Glomerular endothelial cell (primary cell): ENCODE measurements around the gene GUCY1A1. TPM values are rescaled to one million over a fixed set of nuclear protein-coding genes. Genes with fewer than 3 reads are reported as not detected.

Experiments used
- DNase-seq: peaks from one replicate; pipeline ENCODE4 v3.0.0-alpha.2; 2011; ENCODE audit warnings: low read depth, low spot score; ENCODE audit errors: extremely low read depth
- total RNA-seq: library from RNA; depleted of rRNA; stranded (reverse); fragments of >200 nt; gene quantifications from 2 replicates; pipeline ENCODE4 v1.2.3, GENCODE V29; 2015

Gene GUCY1A1
- total RNA-seq, 1 donor from 2014 or later, result 0.70 TPM

DNA sequence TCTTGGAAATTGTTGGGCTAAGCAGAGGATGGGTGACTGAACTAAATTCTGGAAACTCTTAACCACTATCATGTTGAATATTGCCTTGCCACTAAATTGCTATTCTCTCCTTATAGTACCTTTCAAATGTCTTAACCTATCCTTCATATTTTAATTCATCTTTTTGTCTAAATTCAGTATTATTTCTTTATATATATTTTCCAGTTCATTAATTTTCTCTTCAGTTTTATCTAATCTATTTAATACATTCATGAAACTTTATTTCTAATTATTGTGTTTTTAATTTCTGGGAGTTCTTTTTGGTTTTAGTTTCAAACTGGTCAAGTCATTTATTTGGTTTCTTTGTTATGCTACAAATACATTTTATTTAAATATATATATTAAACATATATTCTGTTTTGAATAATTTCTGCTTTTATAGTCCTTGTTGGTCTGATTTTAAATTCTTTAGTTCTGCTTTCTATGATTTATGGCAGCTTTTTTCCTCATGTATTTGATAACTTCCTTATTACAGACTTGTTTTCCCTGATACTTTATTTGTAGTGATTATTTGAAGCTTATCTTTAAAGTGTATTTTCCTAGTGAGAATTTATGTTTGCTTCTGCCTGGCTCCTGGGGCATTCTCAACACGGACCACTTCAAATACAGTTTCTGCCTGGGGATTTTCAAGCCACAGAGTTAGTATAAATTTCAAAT, 8.5 kb upstream of the GUCY1A1 start:
- DNase-seq, result no peak

DNA sequence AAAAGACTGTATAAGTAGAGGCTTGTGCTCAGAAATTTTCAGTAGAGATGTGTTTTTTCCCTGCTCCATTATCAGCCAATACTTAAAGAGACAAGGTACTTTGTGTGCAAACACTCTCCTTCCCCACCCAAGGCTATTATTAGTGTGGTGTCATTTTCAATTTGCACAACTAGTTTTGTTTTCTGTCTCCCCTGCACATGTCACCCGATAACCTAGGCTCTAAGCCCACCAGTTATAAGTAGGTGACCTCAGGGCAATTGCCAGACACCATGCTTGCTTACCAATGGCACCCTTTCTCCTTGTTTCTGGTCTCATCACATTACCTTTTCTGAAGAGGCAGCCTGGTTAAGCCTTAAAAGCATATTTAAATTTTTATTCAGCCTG, 8.0 kb upstream of the GUCY1A1 start:
- no peak for DNase-seq

DNA sequence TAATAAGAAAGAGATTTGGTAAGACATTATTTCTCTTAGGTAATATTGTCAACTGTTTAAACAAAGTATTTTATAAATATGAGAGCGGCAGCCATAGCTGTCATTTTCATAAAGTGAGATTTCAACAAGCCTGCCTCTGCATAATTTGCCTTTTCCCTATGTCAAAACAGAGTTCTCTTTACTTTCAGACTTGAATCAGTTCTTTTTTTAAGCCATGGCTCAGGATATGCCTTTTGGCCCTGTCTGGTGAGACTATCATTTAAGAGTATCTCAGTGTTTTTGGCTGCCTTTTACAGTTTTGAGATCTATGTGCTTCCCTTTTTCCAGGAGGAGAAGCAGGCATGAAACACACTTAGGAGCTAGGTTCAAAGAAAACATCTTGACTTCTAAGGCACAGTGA, 7.5 kb upstream of the GUCY1A1 start:
- no peak for DNase-seq

DNA sequence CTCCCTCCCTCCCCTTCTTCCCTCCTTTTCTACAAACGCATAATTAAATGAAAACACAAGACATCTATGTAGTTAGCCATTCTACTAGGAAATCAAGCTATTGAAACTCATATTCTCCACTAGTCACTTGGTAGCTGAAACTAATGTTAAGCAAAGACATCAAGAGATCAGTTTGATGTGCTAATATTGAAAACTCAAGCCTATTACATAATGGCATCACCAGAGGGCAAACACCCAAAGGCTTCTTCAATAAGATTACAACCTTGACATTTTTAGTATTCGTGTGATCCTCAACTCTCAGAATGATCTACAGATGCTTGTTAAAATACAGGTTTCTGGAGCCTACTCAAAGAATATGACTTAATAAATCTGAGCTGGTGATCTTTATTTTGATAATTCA, 6.2 kb upstream of the GUCY1A1 start:
- no peak for DNase-seq

DNA sequence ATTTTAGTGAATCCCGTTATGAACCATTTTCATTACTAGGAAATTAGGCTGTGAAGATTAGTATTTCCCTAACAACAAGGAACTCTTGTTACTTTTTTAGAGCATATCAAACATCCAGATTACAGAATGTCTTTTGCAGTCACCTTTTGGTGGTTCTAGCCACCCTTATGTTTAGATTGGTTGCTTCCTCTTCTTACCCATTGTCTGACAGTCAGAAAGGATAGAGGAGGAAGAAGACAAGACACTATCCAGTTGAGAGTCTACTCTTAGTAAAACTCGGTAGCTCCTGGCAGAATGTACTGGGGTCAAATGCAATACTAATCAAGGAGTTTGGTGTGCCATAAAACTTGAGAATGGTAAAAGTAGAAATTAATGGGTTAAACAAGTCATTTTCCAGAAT, 1.6 kb upstream of the GUCY1A1 start:
- DNase-seq, result no peak

DNA sequence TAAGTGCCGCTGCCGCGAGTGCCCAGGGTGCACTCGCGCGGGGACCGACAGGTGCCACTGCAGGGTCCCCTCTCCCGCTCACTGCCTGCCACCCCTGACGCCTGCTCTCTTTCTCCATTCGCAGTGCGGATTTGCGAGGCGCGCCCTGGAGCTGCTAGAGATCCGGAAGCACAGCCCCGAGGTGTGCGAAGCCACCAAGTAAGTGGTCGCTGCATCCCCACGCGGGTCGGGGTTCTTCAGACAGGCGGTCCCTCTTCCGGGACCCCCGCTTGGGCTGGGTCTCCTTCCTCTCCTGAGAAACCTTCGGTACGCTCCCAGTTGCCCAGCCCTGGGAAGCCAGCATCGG, 547 bp downstream of the GUCY1A1 start:
- DNase-seq, result no peak

DNA sequence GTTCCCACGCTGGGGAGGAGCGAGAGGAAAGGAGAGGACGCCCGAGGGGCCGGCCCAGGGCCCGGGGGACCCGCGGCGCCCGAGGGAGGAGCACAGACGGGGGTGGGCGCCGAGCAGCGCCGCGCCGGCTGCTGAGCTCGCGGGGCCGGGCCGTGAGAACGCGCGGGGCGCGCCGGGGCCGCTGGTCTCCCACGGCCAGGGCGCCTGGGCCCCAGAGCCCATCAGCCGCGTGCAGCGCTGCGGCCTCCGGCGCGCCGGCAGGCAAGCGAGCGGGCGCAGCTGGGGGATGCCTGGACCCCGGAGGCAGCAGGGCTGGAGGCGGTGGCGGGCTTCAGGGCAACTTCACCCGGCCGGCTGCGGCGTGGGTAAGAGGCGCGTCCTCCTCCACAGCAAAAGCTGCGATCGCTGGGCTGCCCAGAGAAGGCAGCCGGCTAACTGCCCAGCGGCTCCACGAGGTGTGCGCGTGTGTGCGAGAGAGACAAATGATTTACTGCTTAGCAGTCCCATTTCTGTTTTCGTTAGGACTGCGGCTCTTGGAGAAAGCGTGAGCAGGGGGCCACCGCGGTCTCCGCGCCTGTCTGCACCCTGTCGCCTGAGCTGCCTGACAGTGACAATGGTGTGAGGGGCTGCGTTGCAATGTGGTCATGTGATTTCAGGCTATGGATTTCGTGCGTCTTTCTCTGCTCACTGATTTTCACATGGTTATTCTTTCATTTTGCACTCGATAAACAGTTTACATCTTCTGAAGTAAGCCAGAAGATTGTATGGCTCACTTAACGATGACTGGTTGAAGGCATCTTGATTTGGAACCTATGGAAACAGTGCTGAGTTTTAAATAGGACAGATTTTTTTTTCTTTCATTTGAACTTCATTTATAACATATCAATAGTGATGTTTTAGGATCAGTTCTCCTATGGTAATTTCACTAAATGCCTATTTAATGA, 1.2 kb downstream of the GUCY1A1 start:
- DNase-seq, result no peak

DNA sequence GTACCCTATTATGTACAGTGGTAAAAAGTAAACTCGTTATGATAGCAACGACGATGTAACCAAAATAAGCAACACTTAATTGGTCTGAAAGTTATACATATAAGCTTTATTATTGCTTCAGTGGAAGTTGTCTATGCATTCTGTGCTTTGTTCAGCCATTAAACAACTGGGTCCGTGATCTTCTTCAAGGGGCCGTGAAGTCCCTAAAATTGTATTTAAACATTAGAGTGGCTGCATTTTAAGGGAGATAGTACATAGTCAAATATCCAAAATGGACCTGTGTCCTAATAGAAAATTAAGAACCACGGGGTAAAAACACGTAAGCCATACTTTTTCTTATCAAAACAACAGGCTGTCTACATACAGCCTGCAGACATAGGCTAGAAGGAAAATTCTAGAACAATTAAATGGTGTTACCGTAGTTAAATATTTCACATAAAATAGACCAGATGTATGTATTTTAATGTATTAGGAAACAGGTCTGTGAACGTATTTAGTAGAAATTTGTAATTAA, 2.1 kb downstream of the GUCY1A1 start:
- no peak for DNase-seq

DNA sequence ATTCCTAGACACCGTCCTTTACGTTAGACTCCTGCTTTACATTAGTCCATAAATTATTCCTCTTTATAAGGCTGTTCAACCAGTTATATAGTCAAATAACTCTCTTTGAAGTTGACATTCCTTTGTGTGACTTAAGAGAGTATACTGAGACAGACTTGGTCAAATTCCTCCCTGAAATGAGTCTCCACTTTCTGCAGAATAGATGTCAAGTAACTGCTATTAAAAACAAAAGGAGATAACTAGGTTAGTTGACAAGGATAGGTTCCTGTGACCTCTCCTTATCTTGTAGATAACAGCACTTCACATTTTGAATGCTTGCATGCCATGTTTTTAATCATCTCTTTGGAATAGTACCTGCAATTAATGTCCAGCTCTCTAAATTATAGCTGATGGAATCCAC, 5.7 kb downstream of the GUCY1A1 start:
- no peak for DNase-seq

DNA sequence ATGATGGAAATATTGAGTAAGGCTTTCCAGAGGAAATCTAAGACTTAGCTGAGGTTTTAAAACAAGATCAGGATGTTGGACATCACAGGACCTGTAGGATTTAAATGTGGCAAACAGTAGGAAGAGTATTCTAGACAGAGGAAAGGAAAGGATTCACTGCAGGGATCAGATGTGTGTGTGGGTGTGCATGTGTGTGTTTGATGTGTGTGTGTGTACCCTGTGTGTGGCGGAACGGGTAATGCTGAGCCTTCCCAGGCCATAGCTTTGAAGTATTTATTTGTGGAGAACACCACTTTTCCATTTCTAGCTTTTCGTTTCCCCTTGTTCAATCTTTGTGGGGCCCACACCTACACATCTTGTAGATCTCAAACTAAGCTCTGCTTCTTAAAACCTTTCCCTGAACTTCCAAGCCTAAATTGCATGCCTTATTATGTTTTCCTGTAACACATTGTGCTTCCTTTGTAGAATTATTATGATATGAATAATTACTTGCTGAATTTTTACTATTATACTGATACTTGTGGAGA, 6.9 kb downstream of the GUCY1A1 start:
- no peak for DNase-seq

DNA sequence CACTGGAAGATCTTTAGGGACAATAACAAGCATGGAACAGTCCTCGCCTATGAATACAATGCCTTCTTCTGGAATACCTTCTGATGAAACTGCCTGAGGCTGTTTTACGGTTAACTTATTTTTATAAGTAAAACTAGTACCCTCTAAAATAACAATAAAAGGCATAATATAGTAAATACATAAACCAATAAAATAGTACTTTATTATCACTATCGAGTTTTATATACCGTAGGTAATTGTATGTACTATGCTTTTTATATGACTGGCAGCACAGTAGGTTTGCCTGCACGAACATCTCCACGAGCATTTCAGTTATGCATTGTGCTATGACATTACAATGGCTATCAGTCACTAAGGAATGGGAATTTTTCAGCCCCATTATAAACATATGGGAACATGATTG, 8.0 kb downstream of the GUCY1A1 start:
- no peak for DNase-seq

DNA sequence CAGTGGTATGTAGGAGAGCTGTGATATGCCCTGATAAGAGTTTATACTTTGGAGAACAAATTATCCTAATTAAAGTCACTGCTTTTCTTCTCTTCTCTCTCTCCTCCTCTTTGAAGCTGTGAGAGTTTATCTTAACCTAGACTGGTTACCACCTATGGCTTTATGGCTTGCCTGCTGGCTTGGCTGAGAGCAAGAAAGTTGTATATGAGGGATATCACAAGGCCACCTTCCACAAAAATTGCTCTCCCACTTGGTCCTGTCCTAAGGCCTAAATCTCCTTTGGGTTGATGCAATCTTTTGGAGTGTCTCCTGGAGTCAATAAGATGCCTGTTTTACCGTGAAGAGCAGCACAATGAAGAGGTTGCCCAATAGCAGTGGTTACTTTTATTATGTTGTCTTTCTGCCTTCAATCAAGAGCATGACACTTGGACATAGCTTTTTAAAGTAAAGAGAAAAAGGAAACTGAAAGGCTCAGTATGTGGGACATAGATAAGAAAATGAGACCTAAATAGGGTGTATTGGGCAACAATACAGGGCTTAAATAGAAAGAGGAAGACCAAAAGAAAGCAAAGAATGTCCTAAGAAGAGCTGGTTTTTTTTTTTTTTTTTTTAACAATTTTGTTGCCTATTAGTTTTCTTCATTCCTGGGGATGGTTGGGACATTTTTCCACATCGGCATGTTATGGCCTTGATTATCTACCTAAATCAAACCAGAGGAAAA, 9.2 kb downstream of the GUCY1A1 start:
- no peak for DNase-seq

DNA sequence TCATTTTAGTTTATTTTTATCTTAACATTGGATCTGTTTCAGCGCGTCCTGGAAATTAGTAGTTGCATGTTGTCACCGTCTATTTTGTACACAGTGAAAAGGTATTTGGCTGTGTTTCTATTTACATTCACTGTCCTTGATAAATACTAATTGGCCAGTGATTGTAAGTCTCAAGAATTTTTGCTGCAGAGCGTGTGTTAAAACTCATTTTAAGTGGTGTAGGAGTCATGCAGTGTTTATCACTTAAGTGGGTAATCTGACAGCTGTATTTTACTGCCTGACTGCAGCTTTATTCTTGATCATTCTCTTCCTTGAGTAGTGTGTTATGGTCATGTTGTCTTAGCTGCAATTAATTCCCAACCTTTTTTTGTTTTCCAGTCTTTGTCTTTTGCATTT, 9.8 kb downstream of the GUCY1A1 start:
- DNase-seq, result no peak

DNA sequence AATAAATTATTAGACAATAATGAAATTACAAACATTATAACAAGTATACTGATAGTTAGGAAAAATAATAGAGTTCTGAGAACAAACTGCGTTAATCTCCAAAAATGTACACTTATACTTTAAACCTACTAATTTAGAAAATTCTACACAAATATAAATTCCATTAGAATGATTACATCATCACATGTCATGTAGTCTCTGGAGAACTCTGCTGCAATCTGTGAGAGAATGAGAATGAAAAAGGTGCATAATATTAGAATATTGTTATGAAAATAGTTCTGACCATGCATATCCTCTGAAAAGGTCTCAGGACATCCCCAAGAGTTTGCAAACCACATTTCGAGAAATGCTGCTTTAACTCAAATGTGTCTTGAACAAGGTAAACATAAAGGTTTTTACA, 11.4 kb downstream of the GUCY1A1 start:
- no peak for DNase-seq

DNA sequence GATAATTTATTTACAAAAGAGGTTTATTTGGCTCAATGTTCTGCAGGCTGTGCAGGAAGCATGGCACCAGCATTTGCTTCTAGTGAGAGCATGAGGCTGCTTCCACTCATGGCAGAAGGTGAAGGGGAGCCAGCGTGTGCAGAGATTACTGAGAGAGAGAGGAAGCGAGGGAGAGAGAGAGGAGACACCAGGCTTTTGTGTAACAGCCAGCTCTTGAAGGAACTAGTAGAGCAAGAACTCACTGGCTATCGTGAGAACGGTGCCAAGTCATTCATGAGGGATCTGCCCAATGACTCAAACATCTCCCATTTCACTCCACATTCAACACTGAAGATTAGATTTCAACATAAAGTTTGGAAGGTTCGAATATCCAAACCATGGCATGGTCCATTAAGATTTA, 12.7 kb downstream of the GUCY1A1 start:
- DNase-seq, result no peak

DNA sequence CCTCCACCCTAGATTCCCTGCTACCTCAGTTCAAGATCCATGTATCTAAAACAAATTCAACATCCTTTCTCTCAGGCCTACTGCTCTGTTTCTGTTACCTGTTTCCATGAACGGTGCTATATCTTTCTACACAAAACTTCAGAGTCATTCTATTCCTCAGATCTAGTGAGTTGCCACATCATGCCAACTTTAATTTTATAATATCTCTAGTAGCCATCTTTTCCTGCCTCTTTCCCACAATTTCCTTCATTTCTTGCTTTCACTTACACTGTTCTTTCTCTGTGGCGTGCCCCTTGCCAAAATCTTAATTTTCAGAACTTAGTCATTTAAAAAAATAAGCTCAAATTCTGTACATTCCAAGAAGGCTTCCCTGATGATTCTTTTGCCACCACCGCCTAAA, 15.2 kb downstream of the GUCY1A1 start:
- no peak for DNase-seq

DNA sequence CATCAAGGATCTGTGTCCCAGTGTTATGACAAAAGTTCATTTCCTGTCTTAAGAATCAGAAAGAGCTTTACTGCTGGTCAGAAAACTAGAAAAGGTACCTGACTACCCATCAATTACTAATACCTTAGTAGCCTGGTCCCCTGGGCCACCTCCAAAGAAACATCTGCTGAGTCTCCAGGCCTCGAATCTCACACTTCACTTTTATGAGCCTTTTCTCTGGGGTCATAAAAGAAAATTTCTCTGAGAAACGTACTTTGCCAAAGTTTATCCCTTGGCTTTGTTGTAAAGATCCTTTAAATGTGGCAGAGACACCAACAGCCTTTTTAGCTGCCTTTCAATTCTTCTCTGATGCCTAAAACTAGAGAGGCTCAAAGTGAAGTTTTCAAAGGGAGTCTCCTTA, 17.8 kb downstream of the GUCY1A1 start:
- DNase-seq, result no peak

DNA sequence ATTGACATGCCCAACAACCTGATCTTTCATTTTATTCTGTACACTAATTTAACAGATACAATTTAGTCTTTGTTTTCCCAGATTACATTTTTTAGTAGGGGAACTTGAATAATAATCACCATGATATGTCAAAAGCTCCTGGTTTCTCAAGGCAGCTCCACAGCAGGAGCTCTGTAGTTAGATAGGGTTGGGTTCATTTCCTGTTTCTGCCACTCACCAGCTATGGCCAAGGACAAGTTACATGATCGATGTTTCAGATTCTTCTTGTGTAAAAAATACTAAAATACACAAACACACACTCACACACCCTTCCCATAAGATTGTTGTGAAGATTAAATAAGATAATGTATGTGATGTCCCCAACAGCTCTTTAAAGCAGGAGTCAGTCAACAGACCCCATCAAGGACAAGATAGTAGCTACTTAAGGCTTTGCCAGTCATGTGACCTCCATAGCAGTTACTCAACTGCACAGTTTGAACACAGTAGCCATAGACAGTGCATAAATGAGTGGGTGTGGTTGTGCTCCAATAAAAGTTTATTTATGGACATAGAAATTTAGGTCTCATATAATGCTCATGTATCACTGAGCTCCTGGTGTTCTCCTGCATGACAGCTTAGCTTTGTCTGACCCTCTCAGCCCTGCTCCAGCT, 18.4 kb downstream of the GUCY1A1 start:
- DNase-seq, result no peak

DNA sequence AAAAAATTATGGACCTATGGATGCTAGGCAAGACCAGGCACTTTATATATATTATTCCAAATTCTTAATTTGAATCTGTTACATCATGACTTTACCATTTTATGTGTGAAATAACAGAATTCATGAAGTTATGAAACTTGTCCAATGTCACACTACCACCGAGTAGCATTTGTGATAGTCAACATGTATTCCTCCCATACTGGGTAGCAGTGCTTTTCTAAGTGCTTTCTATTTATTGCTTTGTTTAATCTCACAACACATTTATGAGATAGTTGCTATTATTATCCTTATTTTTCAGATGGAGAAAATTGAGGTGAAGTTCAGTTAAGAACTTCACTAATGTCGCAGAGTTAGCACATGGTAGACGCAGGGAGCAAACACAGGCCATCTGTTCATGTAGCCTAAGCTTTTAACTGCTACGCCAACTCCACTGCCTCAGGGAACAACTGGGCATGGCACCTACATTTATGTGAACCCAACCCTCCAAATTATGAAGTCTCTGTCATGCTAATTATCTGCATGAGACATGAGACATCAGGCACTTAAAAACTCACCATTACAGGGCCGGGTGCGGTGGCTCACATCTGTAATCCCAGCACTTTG, 20.8 kb downstream of the GUCY1A1 start:
- no peak for DNase-seq

DNA sequence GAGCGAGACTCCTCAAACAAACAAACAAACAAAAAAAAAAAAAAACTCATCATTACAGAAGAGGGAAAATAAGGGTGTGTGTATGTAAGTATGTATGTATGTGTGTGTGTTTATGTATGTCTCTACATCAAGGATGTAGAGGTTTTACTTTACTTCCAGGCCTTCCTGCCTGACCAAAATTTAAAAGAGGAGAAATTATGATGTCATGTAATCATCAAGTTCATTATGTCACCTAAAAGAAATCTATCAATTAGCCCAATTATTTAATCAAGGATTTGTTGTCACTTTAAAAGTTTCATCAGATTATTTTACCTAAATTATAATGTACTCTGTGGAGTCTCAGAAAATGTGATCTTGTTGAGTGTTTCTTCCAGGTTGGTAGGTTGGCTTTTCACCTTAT, 21.6 kb downstream of the GUCY1A1 start:
- DNase-seq, result no peak
